Sciatic nerve (tissue), 2 donors: ENCODE results near the gene CHMP3. TPM values are rescaled to one million over a fixed set of nuclear protein-coding genes. Genes with fewer than 3 reads are reported as not detected.

ENCODE experiments used
- ATAC-seq: fragments of 200-7000 bp; cut with Tn5 transposase; one replicate; pipeline ENCODE4 v1.9.1; 2020; ENCODE audit warnings: mild to moderate bottlenecking, moderate library complexity
- DNase-seq: peaks from one replicate; pipeline ENCODE4 v3.0.0-alpha.2; 2020; ENCODE audit warnings: low spot score
- intact Hi-C: fragments of 100-400 bp; cut with DNase I; formaldehyde crosslinking; loops from one replicate; pipeline ENCODE4 v1.14.2; 2022
- total RNA-seq: library from RNA; stranded (reverse); fragmentation: NEBNext Ultra II Directional; extraction: Animal tissue kit (Norgen Biotek cat#: 25700); gene quantifications from one replicate; pipeline ENCODE4 v1.2.1, GENCODE V29; 2021
- donor health status: DM: no; HTN: no; CAD: no.
- donor health status: DM: no; HTN: no; CAD: no.

CHMP3 gene
- total RNA-seq, 1 donor from 2014 or later, result 127 TPM

- intact Hi-C loops, result no loop called here
- no peak for ATAC-seq
- DNase-seq, result no peak
These were observed 81.2 kb downstream of the CHMP3 start for GRCh38 chr2:86482034-86482433.

- intact Hi-C loops, result no loop called here
- ATAC-seq (peak; percentile 65), DNase-seq (no peak)
These were observed 83.1 kb downstream of the CHMP3 start for GRCh38 chr2:86480105-86480504.

- DNase-seq, result no peak
- intact Hi-C loops, result no loop called here
- ATAC-seq, result no peak
These were observed 85.9 kb downstream of the CHMP3 start for GRCh38 chr2:86477349-86477748.

- intact Hi-C loops, result no loop called here
- ATAC-seq (no peak), DNase-seq (no peak)
These were observed 86.3 kb downstream of the CHMP3 start for GRCh38 chr2:86476918-86477317.

GRCh38 chr2:86476092-86476491 lies 87.2 kb downstream of the CHMP3 start:
- ATAC-seq (no peak), DNase-seq (no peak)
- intact Hi-C loops, result no loop called here

GRCh38 chr2:86471637-86472036 lies 91.6 kb downstream of the CHMP3 start:
- intact Hi-C loops, result no loop called here
- no peak for DNase-seq
- ATAC-seq, result no peak

GRCh38 chr2:86470890-86471289 lies 92.4 kb downstream of the CHMP3 start:
- no peak for DNase-seq
- intact Hi-C loops, result no loop called here
- ATAC-seq, result no peak

GRCh38 chr2:86468162-86469033 lies 94.8 kb downstream of the CHMP3 start:
- intact Hi-C loops, result no loop called here
- ATAC-seq (no peak), DNase-seq (no peak)

- ATAC-seq, result no peak
These were observed 96.9 kb downstream of the CHMP3 start for GRCh38 chr2:86466306-86466705.

GRCh38 chr2:86464652-86465051 lies 98.6 kb downstream of the CHMP3 start:
- DNase-seq (no peak), ATAC-seq (no peak)
- intact Hi-C loops, result no loop called here

More at GRCh38 chr2:86466306-86466705, 96.9 kb downstream of the CHMP3 start:
- intact Hi-C loops, result no loop called here
- DNase-seq, result no peak

- intact Hi-C loops, result no loop called here
- DNase-seq (no peak), ATAC-seq (no peak)
These were observed 102.0 kb downstream of the CHMP3 start for GRCh38 chr2:86461042-86461743.

GRCh38 chr2:86455181-86455580 lies 108.1 kb downstream of the CHMP3 start:
- DNase-seq, result no peak
- ATAC-seq, result no peak
- intact Hi-C loops, result no loop called here

GRCh38 chr2:86454238-86454637 lies 109.0 kb downstream of the CHMP3 start:
- intact Hi-C loops, result no loop called here
- DNase-seq (no peak), ATAC-seq (peak; percentile 22)

GRCh38 chr2:86453836-86454235 lies 109.4 kb downstream of the CHMP3 start:
- DNase-seq (peak; percentile 70), ATAC-seq (peak; percentile 76)
- intact Hi-C loops, result no loop called here

Other genes with a start within 250 kb of the CHMP3 start
- gene REEP1, start 225.8 kb downstream of the CHMP3 start, total RNA-seq, result 0.98 TPM
- gene KDM3A, start 122.1 kb downstream of the CHMP3 start, total RNA-seq, result 70.1 TPM
- gene RNF103, start 60.4 kb upstream of the CHMP3 start, total RNA-seq, result 62.2 TPM
- gene RMND5A, start 156.8 kb upstream of the CHMP3 start, total RNA-seq, result 43.6 TPM
- gene CD8A, start 227.5 kb upstream of the CHMP3 start, total RNA-seq, result 2.6 TPM